HG02885 (cell line): Measurements from ENCODE around the gene HES7.
"Not testable (repeated sequence)": the region's sequence is repeated elsewhere in the genome, so short reads cannot be mapped to it uniquely, and the experiment has no call there.

ENCODE experiments used
- ATAC-seq: cut with Tn5 transposase; IDR thresholded peaks from one replicate; pipeline ENCODE4 v1.9.1; 2021; ENCODE audit warnings: mild to moderate bottlenecking; ENCODE audit not compliant: unreplicated experiment, poor library complexity

HES7 gene

DNA sequence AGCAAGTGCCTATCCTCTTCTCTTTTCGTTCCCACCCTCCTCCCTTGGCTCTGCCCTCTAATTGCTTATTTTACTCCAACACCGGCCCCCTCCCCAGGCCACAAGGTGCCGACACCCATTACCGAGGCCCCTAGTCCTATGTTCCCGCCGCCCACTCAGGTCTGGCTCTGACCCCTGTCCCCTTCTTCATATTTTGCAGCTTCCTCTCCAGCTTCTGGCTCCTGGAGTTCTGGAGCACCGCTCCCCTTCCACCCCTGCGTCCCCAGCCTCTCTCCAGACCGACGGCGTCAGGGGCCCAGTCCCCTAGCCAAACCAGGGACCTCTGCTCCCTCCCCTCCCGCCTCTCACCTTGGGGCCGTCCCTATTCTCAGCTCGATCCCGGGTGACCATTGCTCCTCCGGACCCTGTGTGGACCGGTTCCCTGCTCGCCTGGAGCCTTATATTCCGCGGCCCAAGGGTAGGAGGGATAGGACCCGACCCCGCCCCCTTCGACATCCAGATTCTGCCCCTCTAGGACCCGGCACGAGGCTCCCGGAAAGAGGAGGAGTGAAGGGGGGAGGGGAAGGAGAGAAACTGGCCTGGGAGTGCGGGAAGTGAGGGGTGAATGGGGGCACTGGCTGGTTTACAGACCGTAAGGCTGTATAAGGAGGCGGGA is at the start of gene HES7:
Gene HES7 (minus strand): TSS at position 412 of the 655 bp plus-strand sequence. CDS start 22 bp downstream, at position 390.
- ATAC-seq, result no peak

DNA sequence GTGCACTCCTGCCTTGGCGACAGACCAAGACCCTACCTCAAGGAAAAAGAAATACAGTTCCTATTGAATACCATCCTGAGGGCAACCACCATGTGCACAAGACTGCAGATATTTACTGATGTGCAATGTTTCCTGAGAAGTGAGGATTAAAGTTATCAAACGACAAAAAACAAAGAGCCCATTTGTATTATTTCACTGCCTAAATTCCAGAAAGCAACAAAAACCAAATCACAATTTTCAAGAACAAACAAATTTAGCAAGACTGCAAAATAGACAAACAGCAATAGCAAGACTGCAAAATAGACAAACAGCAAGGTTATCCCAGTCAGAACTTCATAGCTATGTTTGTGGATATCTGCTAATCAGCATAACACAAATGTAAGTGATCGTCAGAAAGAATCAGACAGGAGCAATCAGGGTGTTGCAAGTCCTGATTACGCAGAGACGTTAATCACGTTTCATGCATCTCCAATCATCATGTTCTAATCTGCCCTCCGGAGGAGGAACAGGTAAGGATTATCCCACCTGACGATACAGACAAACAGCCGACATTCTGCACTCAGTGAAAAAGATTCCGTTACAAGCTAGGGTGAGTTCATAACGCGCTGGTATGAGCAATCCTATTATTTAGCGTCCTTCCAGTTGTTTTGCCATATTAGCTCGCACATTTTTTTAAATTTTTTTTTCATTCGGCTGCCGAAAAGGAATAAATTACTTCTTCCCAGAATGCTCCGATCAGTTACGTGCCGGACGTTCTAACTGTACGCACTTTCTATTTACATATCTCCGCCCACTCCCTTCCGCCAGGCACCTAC is 49.4 kb upstream of the HES7 start:
- ATAC-seq, result peak; percentile 73

GRCh38 chr17:8170186-8170585 is 46.3 kb upstream of the HES7 start:
- not testable (repeated sequence) for ATAC-seq

- no peak for ATAC-seq
These were observed 43.6 kb upstream of the HES7 start for GRCh38 chr17:8167526-8167925.

DNA sequence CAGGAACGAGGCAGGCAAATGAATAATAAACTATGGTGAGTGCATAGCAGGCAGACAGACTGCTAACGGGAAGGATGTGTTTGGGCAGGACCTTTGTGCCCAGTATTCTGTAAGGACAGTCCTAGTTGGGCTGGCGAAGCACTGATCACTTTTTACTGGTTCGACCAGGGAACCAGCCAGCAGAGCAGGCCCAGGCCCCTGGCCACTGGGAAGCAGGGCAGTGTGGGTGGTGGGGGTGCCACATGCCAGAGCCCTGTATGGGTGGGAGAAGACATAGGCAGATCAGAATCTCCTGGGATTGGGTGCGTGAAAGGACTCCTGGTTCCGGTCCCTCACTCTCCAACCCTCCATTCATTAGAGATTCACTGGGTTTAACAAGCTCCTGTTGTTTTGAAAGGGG is 42.8 kb upstream of the HES7 start:
- ATAC-seq, result no peak

DNA sequence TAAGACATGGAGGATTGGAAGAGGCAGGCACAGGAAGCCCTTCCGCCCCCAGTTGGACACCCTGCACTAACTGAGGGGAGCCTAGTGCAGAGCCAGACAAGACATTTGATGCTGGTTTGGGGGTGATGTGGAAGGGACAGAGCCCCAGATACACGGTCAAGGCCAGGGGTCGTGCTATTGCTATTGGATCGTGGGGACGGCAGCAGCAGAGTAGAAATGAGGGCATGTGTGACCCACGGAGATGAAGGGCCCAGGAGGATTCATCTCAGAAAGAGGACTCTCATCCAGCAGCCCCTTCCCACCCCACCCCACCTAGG is 40.9 kb upstream of the HES7 start:
- no peak for ATAC-seq

GRCh38 chr17:8163978-8164814 is 40.3 kb upstream of the HES7 start:
- no peak for ATAC-seq

- ATAC-seq, result peak; percentile 20
These were observed 39.4 kb upstream of the HES7 start for GRCh38 chr17:8162997-8163977.

GRCh38 chr17:8162233-8162996 is 38.5 kb upstream of the HES7 start, which contains the start of gene VAMP2:
Gene VAMP2, minus strand, starts transcription at chr17:8162948. Its CDS starts 69 bp downstream, at chr17:8162879.
- peak; percentile 46 for ATAC-seq

DNA sequence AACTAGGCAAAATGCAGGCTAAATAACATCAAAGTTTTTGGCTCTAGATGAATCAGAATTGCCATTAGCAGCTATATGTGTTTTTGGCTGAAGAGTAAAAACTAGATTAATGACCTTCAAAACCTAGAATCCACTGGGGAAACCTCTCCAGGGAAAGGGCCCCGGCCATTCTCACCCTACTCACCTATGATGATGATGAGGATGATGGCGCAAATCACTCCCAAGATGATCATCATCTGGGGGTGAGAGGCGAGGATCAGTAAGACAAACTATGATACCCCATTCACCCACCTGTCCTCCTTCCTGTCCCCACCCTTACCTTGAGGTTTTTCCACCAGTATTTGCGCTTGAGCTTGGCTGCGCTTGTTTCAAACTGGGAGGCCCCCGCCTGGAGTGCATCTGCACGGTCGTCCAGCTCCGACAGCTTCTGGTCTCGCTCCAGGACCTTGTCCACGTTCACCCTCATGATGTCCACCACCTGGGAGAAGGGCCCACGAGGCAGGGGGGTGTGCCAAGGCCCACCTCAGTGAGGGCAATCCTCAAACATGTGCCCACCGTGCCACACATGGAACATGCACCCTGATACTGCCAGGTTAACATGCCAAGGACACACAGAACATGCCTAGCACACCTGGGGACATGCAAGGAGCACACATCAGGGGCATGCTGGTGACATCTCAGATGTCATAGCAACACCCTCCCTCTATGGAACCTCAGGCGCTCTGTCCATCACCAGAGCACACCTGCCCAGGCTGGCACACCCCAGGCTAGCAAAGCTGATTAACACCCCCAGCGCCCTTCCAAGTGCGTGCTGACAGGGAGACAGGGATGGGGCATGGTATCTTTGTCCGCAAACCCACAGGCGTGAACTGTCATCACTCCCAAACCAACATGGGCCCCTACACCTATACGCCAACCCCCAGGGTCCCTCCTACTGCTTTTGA is 37.7 kb upstream of the HES7 start:
- no peak for ATAC-seq

GRCh38 chr17:8160741-8161221 is 36.9 kb upstream of the HES7 start:
- no peak for ATAC-seq

DNA sequence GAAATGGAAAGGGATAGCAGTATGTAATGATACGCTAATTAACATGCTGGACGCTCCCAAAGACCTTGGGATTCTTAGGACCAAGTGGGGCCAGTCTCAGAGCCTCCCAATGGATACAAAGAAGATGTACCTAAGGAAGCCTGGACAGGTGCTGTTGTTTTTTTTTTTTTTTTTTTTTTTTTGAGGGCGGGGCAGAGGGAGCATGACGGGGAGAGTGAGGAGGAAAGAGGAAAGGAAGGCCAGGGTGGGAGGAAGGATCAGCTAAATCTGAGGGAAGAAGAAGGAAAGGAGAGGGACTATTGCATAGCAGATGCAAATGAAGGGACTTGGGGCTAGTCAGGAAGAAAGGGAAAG is 36.3 kb upstream of the HES7 start:
- no peak for ATAC-seq

DNA sequence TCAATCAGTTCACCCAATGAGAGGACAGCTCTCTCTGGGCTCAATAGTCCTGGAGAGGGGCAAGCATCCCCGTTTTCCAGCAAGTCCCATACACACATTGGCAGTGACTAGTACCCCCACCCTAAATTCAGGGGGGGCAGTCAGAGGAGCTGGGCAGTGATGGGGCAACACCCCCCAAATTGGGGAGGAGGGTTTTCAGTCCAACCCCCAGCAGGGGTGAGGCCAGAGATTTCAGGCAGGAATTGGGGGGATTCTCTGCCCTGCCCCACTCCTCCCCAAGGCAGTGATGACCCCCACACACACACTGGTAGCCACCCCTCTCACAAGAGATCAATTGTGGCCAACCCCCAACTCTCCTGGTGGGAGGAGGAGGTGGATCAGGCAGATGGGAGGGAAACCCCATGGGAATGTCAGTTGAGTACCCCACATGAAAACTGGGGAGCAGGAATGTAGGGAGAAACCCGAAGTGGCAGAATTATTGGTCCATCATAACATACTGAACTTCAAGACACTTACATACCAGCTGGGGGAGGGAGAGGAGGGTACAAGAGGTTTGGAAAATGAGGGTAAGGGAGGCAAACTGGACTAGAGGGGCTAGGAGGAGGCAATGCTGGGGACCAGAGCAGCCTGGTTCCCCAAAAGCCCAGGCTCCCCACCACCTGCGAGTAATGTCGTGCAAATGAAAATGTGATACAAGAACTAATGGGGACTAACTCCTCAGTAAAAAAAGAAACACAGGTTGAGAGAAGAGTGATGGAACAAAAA is 35.7 kb upstream of the HES7 start:
- ATAC-seq, result no peak

- ATAC-seq, result no peak
These were observed 35.1 kb upstream of the HES7 start for GRCh38 chr17:8159032-8159400.

DNA sequence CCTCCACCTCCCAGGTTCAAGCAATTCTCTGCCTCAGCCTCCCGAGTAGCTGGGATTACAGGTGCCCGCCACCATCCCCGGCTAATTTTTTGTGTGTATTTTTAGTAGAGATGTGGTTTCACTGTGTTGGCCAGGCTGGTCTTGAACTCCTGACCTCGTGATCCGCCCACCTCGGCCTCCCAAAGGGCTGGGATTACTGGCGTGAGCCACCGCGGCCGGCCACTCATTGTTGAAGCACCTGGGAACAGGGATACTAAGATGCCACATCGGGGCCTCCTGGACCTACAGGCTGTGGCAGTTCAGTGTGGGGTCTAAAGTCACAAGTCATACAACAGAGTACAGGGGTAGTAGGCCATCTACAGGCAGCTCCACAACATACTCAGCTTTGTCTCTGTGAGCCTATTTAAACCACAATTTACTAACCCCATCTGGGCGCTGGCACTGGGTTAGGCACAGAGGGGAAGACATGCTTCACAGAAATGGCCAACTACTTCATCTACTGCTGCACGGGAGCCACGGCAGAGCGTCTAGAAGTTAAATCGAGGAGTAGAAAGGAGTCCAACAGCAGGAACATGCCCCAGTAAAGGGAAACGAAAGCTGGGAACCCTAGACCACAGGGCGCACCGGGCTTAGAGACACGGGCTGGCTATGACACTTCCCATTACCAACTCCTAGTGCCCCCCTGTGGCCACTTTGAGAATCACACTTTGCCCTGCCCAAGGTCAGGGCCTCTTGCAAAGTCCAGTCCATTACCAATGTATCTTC is 34.5 kb upstream of the HES7 start:
- ATAC-seq, result no peak

DNA sequence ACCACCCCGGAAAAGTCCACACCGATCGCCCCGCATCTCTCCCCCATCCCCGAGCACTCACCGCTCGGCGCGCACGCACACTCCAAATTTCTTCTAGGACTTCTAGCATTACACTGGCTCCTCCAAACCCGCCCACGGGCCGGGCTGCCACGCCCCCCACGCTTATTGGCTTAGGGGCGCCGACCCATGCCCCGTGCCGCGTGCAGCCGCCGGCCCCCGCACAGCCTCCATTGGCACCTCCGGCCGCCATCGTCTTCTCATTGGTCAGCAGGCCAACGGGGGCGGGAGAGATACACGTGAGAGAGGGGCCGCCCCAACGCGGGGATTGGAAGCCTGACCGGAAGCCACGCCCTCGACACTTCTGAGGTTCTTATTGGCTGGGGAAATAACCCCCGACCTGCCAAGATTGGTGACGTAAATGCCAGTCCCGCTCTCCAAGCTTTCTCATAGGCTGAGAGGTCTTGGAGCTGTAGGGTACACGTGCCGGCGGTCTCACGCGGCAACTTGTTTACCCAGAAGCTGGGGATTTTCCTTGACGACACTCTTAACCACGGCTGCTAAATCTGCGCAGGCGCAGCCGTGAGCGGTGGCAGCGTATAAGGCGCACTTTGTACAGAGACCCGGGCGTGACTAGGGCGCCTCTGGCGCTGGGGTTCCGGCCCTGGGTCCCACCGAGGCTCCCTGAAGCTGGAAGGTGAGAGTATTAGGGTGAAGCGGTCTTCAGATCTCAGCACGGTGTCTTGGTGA is 32.5 kb upstream of the HES7 start:
- ATAC-seq, result peak; percentile 82
